MM.1S (cell line): ENCODE results near the gene GCN1.

ENCODE experiments used
- DNase-seq: peaks from one replicate; pipeline ENCODE4 v3.0.0-alpha.2; 2015
- H2AFZ ChIP-seq: fragments of 300-600 bp; sonication (generic); 2 replicates; pipeline ENCODE4 v1.6.0; 2016; ENCODE audit warnings: antibody characterized with exemption, low read length
- H3F3A ChIP-seq: fragments of 300-600 bp; sonication (generic); 2 replicates; pipeline ENCODE4 v1.6.1; 2016; ENCODE audit warnings: mild to moderate bottlenecking, antibody characterized with exemption, low read length, moderate library complexity, mixed read lengths; ENCODE audit not compliant: insufficient read depth
- H3K27ac ChIP-seq: fragments of 300-600 bp; sonication (generic); 2 replicates; pipeline ENCODE4 v1.5.1; 2016; ENCODE audit warnings: mild to moderate bottlenecking, low read length
- H3K27me3 ChIP-seq: fragments of 300-600 bp; sonication (generic); replicated peaks from 2 replicates; pipeline ENCODE4 v1.6.0; 2016; ENCODE audit warnings: low read length; ENCODE audit not compliant: insufficient read depth
- H3K36me3 ChIP-seq: fragments of 300-600 bp; sonication (generic); replicated peaks from 2 replicates; pipeline ENCODE4 v1.6.1; 2016; ENCODE audit warnings: mild to moderate bottlenecking, low read length, mixed read lengths; ENCODE audit not compliant: insufficient read depth
- H3K4me1 ChIP-seq: fragments of 300-600 bp; sonication (generic); 2 replicates; pipeline ENCODE4 v1.6.1; 2016; ENCODE audit warnings: low read length, mixed read lengths
- H3K4me2 ChIP-seq: fragments of 300-600 bp; sonication (generic); 2 replicates; pipeline ENCODE4 v1.6.0; 2016; ENCODE audit warnings: low read depth, low read length
- H3K4me3 ChIP-seq: fragments of 300-600 bp; sonication (generic); 2 replicates; pipeline ENCODE4 v1.5.1; 2016; ENCODE audit warnings: low read length, mixed read lengths
- H3K79me2 ChIP-seq: fragments of 300-600 bp; sonication (generic); 2 replicates; pipeline ENCODE4 v1.6.1; 2016; ENCODE audit warnings: mixed run types, low read length, mixed read lengths
- H3K9ac ChIP-seq: fragments of 300-600 bp; sonication (generic); 2 replicates; pipeline ENCODE4 v1.6.1; 2016; ENCODE audit warnings: low read length, mixed read lengths
- H3K9me2 ChIP-seq: fragments of 300-600 bp; sonication (generic); replicated peaks from 2 replicates; pipeline ENCODE4 v1.6.1; 2016; ENCODE audit warnings: mild to moderate bottlenecking, low read length, mixed read lengths; ENCODE audit not compliant: insufficient read depth
- H3K9me3 ChIP-seq: fragments of 300-600 bp; sonication (generic); replicated peaks from 2 replicates; pipeline ENCODE4 v1.6.1; 2016; ENCODE audit warnings: mild to moderate bottlenecking, low read length, mixed read lengths; ENCODE audit not compliant: insufficient read depth
- H4K20me1 ChIP-seq: fragments of 300-600 bp; sonication (generic); 2 replicates; pipeline ENCODE4 v1.6.1; 2016; ENCODE audit warnings: mild to moderate bottlenecking, low read length, moderate library complexity, mixed read lengths; ENCODE audit not compliant: insufficient read depth
- CTCF ChIP-seq: fragments of 300-600 bp; sonication (generic); IDR thresholded peaks from 2 replicates; pipeline ENCODE4 v1.5.1; 2016; ENCODE audit warnings: antibody characterized with exemption, low read length, mixed read lengths
- EZH2 ChIP-seq: fragments of 300-600 bp; sonication (generic); optimal IDR thresholded peaks from 2 replicates; pipeline ENCODE3; 2017; ENCODE audit warnings: low read depth, mild to moderate bottlenecking, antibody characterized with exemption, low read length, mixed read lengths
- EZH2phosphoT487 ChIP-seq: fragments of 300-600 bp; sonication (generic); IDR thresholded peaks from 2 replicates; pipeline ENCODE4 v1.6.1; 2018; ENCODE audit warnings: antibody characterized with exemption, low read length

GCN1 gene

GRCh38 chr12:120190386-120190785, 4.1 kb downstream of the GCN1 start:
- Histone ChIP-seq H3K9me3 (no peaks in the 10 kb centered on the region), H3K27ac (peak overlapping the region; percentile 66; the same call in 1 of the 2 replicates), H3K4me2 (no peak overlapping the region), H3K9me2 (no peaks in the 10 kb centered on the region), H3K36me3 (no peaks in the 10 kb centered on the region; the same call in 1 of the 2 replicates), H3K27me3 (no peaks in the 10 kb centered on the region), H3K4me1 (peaks cover 16% of the 10 kb centered on the region), H3K4me3 (no peak overlapping the region), H3F3A (peaks cover 28% of the 10 kb centered on the region), H4K20me1 (no peaks in the 10 kb centered on the region), H3K79me2 (peaks cover 77% of the 10 kb centered on the region), H3K9ac (no peak overlapping the region), H2AFZ (no peak overlapping the region)
- DNase-seq: no peak
- no peak for TF ChIP-seq EZH2phosphoT487
- TF ChIP-seq EZH2: no peak
- TF ChIP-seq CTCF: no peak

GRCh38 chr12:120186654-120187053, 7.9 kb downstream of the GCN1 start:
- H3K36me3 ChIP-seq: no peaks in the 10 kb centered on the region; the same call in 1 of the 2 replicates
- no peak for DNase-seq
- H3K9ac ChIP-seq: no peak overlapping the region
- H3K27me3 ChIP-seq: no peaks in the 10 kb centered on the region
- H3F3A ChIP-seq: peaks cover 8% of the 10 kb centered on the region; the same call in 1 of the 2 replicates
- H3K9me3 ChIP-seq: no peaks in the 10 kb centered on the region
- no peak overlapping the region for H3K4me3 ChIP-seq
- no peaks in the 10 kb centered on the region for H4K20me1 ChIP-seq
- H3K4me1 ChIP-seq: peaks cover 11% of the 10 kb centered on the region
- H3K4me2 ChIP-seq: no peak overlapping the region
- no peak overlapping the region for H2AFZ ChIP-seq
- H3K9me2 ChIP-seq: no peaks in the 10 kb centered on the region
- no peak for TF ChIP-seq CTCF
- TF ChIP-seq EZH2: no peak
- no peak for TF ChIP-seq EZH2phosphoT487
- no peak overlapping the region for H3K27ac ChIP-seq
- peaks cover 84% of the 10 kb centered on the region for H3K79me2 ChIP-seq

- peaks cover 56% of the 10 kb centered on the region for H3K79me2 ChIP-seq
- TF ChIP-seq EZH2phosphoT487 (no peak), EZH2 (no peak), CTCF (no peak)
- H3K9me3 ChIP-seq: no peaks in the 10 kb centered on the region
- H4K20me1 ChIP-seq: no peaks in the 10 kb centered on the region
- H2AFZ ChIP-seq: no peak overlapping the region
- DNase-seq: no peak
- no peaks in the 10 kb centered on the region for H3K27me3 ChIP-seq
- H3K9me2 ChIP-seq: no peaks in the 10 kb centered on the region
- H3K4me2 ChIP-seq: no peak overlapping the region
- no peaks in the 10 kb centered on the region for H3F3A ChIP-seq
- H3K4me3 ChIP-seq: no peak overlapping the region
- H3K36me3 ChIP-seq: no peaks in the 10 kb centered on the region
- no peak overlapping the region for H3K27ac ChIP-seq
- no peak overlapping the region for H3K9ac ChIP-seq
- no peaks in the 10 kb centered on the region for H3K4me1 ChIP-seq
Measured at GRCh38 chr12:120183211-120183631, 11.3 kb downstream of the GCN1 start.
